Jurkat, Clone E6-1 (cell line): Measurements from ENCODE around the gene NBPF9.
"Not testable (repeated sequence)": the region's sequence is repeated elsewhere in the genome, so short reads cannot be mapped to it uniquely, and the experiment has no call there.

Experiments used
- DNase-seq: peaks from one replicate; pipeline ENCODE4 v3.0.0-alpha.2; 2011; ENCODE audit warnings: low read depth, low spot score
- H3K4me3 ChIP-seq: 2 replicates; pipeline ENCODE4 v1.5.1; 2011; ENCODE audit warnings: mild to moderate bottlenecking, low read length, control low read depth, moderate library complexity

NBPF9 gene

GRCh38 chr1:149016626-149017025, 86.7 kb downstream of the NBPF9 start:
- DNase-seq, H3K4me3 ChIP-seq: not testable (repeated sequence)

- not testable (repeated sequence) for DNase-seq, H3K4me3 ChIP-seq
These were observed 87.8 kb downstream of the NBPF9 start for GRCh38 chr1:149015522-149015921.

GRCh38 chr1:149013513-149013912, 89.8 kb downstream of the NBPF9 start:
- H3K4me3 ChIP-seq, DNase-seq: not testable (repeated sequence)

GRCh38 chr1:149012599-149012998, 90.8 kb downstream of the NBPF9 start:
- not testable (repeated sequence) for DNase-seq

GRCh38 chr1:149009761-149010160, 93.6 kb downstream of the NBPF9 start:
- not testable (repeated sequence) for DNase-seq, H3K4me3 ChIP-seq

More at GRCh38 chr1:149012599-149012998, 90.8 kb downstream of the NBPF9 start:
- not testable (repeated sequence) for H3K4me3 ChIP-seq

- DNase-seq, result not testable (repeated sequence)
These were observed 94.6 kb downstream of the NBPF9 start for GRCh38 chr1:149008769-149009168.

GRCh38 chr1:149008326-149008725, 95.0 kb downstream of the NBPF9 start:
- not testable (repeated sequence) for H3K4me3 ChIP-seq, DNase-seq

More at GRCh38 chr1:149008769-149009168, 94.6 kb downstream of the NBPF9 start:
- not testable (repeated sequence) for H3K4me3 ChIP-seq
